K562 treated with DMSO at 1 percent for 24 hours (cell line): ENCODE measurements around the gene GREM2. TPM values are rescaled to one million over a fixed set of nuclear protein-coding genes. Genes with fewer than 3 reads are reported as not detected.

Experiments
- total RNA-seq: library from RNA; unstranded; fragments of 300-600 nt; gene quantifications from 2 replicates; pipeline ENCODE4 v1.2.3, GENCODE V29; 2022; ENCODE audit warnings: low read depth; ENCODE audit not compliant: insufficient read depth

The GREM2 gene
- total RNA-seq, result 0.09 TPM in 1 of 2 replicates, not detected in the other

GRCh38 chr1:240611619-240612480, at the start of gene GREM2:
TSS of gene GREM2 (minus strand) at chr1:240612155. CDS start at chr1:240493475, 118,680 bp downstream.

